Activated T-cell treated with anti-CD3 and anti-CD28 coated beads for 48 hours (primary cell): ENCODE results near the gene CDK9.
"Not testable (repeated sequence)": the region's sequence is repeated elsewhere in the genome, so short reads cannot be mapped to it uniquely, and the experiment has no call there.

Experiments used
- DNase-seq: peaks from one replicate; pipeline ENCODE4 v3.0.0-alpha.2; 2020; ENCODE audit warnings: low read depth

CDK9 gene

GRCh38 chr9:127825319-127826051 lies 39.7 kb downstream of the CDK9 start:
- no peak for DNase-seq

- DNase-seq, result no peak
Measured at GRCh38 chr9:127826253-127826913, 40.5 kb downstream of the CDK9 start.

DNA sequence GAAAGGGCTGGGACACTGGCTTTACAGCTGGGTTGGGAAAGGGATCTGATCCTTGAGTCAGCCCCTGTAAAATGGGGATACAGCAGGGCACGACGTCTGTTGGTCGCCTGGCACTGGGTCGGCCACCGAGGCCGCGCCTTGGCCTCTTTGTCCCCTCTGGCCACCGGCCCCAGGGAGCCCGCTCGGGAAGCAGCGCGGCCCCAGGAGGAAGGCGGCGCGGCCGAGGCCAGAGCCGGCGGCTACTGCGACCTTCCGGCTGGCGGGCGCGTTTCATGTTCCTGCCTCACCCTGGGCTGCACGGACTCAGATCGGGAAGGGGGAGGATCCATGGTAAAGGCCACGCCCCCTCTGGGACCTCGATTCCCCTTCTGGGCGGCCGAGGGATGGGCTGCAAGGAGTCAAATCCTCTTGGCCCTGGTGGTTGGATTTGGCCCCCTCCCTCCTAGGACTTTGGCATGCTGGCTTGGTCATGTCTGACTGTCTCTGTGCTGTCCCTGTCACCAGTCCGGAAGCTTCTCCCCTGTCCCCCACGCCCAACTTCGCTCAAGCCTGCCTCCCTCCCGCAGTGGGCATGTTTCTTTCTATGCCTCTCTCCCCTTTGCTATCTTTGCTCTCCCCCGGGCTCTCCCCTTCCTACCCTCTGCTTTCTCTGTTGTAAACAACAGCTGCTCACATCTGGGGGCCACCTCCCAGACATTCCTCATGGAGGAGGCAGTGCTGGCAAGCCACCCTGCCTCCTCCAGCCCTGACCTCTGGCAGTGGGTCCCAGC lies 42.6 kb downstream of the CDK9 start:
- DNase-seq, result no peak

DNA sequence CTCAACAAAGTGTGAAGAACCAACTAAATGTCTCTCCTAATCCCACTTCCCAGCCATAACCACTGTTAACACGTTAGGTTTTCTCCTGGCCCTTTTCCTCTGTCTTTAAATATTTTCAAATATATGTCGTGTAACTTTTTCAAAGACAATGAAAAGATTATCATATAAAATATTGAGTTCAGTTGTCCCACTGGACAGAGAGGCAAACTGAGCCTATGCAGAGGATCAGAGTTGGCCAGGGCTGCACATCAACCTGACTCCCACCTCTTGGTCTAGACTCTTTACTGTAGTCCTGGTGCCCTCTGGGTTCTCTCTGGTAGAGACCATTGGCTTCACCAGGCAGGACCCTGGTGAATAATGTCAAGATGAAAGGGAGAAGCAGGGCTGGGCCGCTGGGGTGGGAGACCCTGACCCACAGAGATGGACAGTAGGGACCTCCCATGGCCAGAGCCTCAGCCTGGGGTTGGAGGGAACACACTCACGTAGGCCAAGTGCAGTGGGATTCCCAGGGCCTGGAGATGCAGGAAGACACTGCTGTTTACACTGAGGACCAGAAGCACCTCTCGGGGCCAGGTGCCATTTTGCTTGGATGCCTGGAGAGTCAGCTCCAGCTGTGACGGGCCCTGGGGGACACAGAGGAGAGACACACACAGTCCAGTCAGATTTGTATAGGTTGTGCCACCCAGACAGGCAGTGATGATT lies 43.5 kb downstream of the CDK9 start:
- no peak for DNase-seq

DNA sequence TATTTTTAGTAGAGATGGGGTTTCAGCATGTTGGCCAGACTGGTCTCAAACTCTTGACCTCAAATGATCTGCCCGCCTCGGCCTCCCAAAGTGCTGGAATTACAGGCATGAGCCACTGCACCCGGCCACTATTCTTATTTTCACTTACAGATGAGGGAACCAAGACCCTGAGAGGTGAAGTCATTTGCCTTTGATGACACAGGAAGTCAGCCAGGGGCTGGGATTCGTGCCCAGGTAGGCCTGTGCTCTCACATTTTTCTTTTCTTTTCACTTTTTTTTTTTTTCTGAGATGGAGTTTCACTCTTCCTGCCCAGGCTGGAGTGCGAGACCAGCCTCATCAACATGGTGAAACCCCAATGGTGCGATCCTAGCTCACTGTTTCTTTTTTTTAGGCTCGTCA lies 46.4 kb downstream of the CDK9 start:
- DNase-seq, result no peak

DNA sequence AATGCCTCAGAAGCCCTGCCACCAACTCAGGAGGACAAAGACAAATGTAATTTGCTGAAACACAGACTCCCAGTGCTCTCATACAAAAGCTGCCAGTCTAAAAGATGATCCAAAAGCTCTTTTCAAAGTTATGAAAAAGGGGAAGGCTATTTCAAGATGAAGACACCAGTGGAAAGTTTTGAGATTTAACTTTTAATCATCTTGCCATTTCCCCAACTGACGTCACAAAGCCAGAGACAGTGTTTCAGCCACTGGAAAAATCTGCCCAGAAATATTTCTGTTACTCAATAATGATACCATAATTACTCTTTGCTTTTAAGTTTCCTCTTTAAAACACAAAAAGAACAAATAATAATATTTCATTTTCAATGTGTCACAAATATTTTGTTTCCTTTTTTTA lies 47.7 kb downstream of the CDK9 start:
- no peak for DNase-seq

- peak; percentile 33 for DNase-seq
Measured at GRCh38 chr9:127835991-127836516, 50.2 kb downstream of the CDK9 start.

DNA sequence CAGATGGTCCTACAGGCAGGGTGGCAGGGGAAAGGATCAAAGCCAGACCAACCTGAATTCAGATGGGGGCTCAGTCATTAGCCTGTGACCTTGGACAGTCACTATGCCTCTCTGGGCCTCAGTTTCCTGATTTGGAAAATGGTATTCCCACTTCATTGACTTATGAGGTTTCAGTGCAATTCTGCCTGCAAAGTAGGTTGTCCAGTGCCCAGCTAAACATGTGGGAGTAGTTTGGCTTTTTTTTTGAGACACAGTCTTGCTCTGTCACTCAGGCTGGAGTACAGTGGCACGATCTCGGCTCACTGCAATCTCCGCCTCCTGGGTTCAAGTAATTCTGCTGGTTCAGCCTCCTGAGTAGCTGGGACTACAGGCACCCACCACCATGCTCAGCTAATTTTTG lies 50.7 kb downstream of the CDK9 start:
- DNase-seq, result not testable (repeated sequence)

GRCh38 chr9:127837346-127837745 lies 51.5 kb downstream of the CDK9 start:
- DNase-seq, result no peak

- no peak for DNase-seq
Measured at GRCh38 chr9:127838375-127839078, 52.7 kb downstream of the CDK9 start.
